Activated naive CD8-positive, alpha-beta T cell treated with anti-CD3 and anti-CD28 coated beads, Interleukin-2, amount 50 U/mL, for 24 hours (primary cell): ENCODE data around the gene B4GALNT1.
"Not testable (repeated sequence)": the region's sequence is repeated elsewhere in the genome, so short reads cannot be mapped to it uniquely, and the experiment has no call there.

Experiments
- ATAC-seq: fragments of 150-1000 bp; cut with Tn5 transposase; one replicate; pipeline ENCODE4 v1.10.0; 2021
- DNase-seq: peaks from one replicate; pipeline ENCODE4 v3.0.0; 2021
- H3K27ac Mint-ChIP-seq: one replicate; pipeline ENCODE4 v1.8.0; 2021; ENCODE audit warnings: mild to moderate bottlenecking, mixed read lengths
- H3K27me3 Mint-ChIP-seq: one replicate; pipeline ENCODE4 v1.8.0; 2021; ENCODE audit warnings: mixed read lengths
- H3K36me3 Mint-ChIP-seq: one replicate; pipeline ENCODE4 v1.8.0; 2021; ENCODE audit warnings: low read depth, mixed read lengths
- H3K4me1 Mint-ChIP-seq: one replicate; pipeline ENCODE4 v1.8.0; 2021; ENCODE audit warnings: mixed read lengths
- H3K4me3 Mint-ChIP-seq: one replicate; pipeline ENCODE4 v1.8.0; 2021; ENCODE audit warnings: mild to moderate bottlenecking, moderate library complexity, mixed read lengths
- H3K9me3 Mint-ChIP-seq: one replicate; pipeline ENCODE4 v1.8.0; 2021; ENCODE audit warnings: mixed read lengths

B4GALNT1 gene

DNA sequence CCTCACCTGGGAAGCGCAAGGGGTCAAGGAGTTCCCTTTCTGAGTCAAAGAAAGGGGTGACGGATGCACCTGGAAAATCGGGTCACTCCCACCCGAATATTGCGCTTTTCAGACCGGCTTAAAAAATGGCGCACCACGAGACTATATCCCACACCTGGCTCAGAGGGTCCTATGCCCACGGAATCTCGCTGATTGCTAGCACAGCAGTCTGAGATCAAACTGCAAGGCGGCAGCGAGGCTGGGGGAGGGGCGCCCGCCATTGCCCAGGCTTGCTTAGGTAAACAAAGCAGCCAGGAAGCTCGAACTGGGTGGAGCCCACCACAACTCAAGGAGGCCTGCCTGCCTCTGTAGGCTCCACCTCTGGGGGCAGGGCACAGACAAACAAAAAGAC lies 13.7 kb upstream of the B4GALNT1 start:
- H3K9me3 Mint-ChIP-seq, H3K36me3 Mint-ChIP-seq, H3K27me3 Mint-ChIP-seq, H3K27ac Mint-ChIP-seq, H3K4me3 Mint-ChIP-seq, DNase-seq, H3K4me1 Mint-ChIP-seq, ATAC-seq: not testable (repeated sequence)

DNA sequence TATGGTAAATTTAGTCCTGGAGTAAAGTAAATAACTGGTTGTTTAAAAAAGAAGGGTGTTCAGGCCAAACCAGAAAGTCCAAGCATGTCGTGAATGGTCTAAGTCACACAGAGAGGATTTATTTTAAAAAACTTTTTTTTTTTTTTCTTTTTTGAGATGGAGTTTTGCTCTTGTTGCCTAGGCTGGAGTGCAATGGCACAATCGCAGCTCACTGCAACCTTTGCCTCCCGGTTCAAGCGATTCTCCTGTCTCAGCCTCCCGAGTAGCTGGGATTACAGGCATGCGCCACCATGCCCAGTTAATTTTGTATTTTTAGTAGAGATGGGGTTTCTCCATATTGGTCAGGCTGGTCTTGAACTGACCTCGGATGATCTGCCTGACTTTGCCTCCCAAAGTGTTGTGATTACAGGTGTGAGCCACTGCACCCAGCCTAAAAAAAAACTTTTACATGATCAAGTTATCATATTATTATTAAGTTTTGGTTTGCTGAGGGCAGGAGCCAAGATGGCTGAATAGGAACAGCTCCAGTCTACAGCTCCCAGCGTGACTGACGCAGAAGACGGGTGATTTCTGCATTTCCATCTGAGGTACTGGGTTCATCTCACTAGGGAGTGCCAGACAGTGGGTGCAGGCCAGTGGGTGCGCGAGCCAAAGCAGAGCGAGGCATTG lies 13.1 kb upstream of the B4GALNT1 start:
- not testable (repeated sequence) for H3K27me3 Mint-ChIP-seq, H3K36me3 Mint-ChIP-seq, ATAC-seq, DNase-seq, H3K4me1 Mint-ChIP-seq, H3K4me3 Mint-ChIP-seq, H3K27ac Mint-ChIP-seq, H3K9me3 Mint-ChIP-seq

DNA sequence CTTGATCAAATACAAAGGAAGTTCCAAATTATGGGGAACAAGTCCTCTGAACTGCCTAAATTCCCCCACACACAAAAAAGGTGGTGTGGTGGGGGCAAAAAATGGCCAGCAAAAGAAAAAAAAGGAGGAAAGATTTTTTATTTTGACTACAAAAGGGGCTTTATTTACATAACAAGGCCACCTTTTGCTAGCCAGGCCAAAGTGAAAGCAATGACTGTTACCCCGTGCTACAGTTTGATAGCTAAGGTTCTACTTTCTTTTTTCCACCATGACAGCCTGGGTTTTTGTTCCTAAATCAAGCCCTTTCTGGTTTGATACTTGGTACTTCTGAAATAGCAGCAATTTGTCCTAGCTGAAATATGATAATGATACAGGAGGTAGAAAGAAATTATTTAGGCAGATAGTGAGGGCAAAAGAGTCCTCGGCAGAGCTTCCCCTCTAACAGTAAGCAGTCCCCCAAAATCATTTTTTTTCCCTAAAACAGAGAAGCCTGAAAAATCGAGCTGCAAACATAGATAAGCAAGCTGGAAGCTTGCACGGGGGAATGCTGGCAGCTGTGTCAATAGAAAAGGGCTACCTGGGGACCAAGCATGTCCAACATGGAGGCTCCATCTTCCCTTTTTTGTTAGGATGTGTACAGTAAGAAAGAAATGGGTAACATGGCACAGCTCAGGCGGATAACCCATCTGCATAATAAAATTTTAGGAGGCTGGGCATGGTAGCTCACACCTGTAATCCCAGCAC lies 8.9 kb upstream of the B4GALNT1 start:
- DNase-seq (no peak), ATAC-seq (no peak)
- Mint-ChIP-seq H3K27me3 (peaks cover 15% of the 10 kb centered on the region), H3K27ac (no peak overlapping the region), H3K4me3 (no peak overlapping the region), H3K9me3 (peaks cover 4% of the 10 kb centered on the region), H3K4me1 (no peaks in the 10 kb centered on the region), H3K36me3 (peaks cover 4% of the 10 kb centered on the region)

DNA sequence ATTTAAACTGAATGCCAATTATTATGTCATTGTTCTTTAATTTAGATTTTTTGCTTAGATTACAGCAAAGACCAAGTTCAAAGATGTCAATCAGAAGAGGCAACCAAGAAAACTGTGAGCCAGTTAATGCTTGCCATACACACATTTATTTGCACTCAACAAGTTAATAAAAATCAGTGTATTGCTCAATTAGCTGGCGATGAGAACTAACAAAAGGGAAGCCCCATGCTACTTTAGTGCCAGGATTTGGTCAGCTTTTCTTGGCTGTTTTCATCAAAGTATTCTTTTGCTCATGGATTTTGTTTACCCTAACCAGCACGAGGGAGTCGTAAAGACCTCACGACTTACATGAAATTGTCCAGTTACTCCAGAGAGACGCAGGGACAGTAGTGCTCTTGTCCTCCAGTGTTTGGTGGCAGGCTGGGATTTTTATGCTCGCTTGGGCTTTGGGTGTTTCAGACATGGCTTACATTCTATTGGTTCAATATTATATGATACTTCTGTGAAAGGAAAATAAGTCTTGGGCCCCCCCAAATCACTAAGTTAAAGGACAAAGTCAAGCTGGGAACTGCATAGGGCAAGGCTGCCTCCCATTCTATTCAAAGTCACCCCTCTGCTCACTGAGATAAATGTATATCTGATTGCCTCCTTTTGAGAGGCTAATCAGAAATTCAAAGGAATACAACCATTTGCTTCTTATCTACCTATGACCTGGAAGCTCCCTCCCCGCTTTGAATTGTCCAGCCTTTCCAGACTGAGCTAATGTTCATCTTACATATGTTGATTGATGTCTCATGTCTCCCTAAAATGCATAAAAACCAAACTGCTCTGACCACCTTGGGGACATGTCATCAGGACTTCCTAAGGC lies 7.4 kb upstream of the B4GALNT1 start:
- peaks cover 2% of the 10 kb centered on the region for H3K36me3 Mint-ChIP-seq

DNA sequence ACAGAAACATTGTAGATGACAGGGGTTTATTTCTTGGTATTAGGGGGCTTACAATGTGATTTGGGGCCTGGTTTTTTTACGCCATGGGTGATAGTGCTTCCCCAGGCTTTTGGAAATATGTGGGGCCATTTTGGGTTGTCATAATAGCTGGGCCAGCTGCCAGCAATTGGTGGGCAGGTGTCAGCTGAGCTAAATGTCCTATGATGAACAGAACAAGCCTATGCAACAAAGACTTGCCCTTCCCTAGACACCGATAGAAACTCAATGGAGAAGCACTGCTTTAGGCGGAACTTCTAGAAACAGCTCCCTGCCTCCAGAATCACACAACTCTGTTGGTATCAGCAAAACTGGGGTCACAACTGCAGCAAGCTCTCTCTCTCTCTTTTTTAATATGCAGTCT lies 5.1 kb upstream of the B4GALNT1 start:
- peaks cover 8% of the 10 kb centered on the region for H3K4me1 Mint-ChIP-seq
- no peaks in the 10 kb centered on the region for H3K9me3 Mint-ChIP-seq
- peaks cover 25% of the 10 kb centered on the region for H3K27me3 Mint-ChIP-seq
- no peak overlapping the region for H3K4me3 Mint-ChIP-seq
- no peak overlapping the region for H3K27ac Mint-ChIP-seq
- no peak for ATAC-seq
- no peak for DNase-seq
- H3K36me3 Mint-ChIP-seq: no peaks in the 10 kb centered on the region

More for the DNA sequence above, 7.4 kb upstream of the B4GALNT1 start:
- Mint-ChIP-seq H3K9me3 (no peaks in the 10 kb centered on the region), H3K27me3 (peaks cover 14% of the 10 kb centered on the region), H3K4me3 (no peak overlapping the region), H3K4me1 (no peaks in the 10 kb centered on the region), H3K27ac (no peak overlapping the region)
- ATAC-seq (no peak), DNase-seq (no peak)

DNA sequence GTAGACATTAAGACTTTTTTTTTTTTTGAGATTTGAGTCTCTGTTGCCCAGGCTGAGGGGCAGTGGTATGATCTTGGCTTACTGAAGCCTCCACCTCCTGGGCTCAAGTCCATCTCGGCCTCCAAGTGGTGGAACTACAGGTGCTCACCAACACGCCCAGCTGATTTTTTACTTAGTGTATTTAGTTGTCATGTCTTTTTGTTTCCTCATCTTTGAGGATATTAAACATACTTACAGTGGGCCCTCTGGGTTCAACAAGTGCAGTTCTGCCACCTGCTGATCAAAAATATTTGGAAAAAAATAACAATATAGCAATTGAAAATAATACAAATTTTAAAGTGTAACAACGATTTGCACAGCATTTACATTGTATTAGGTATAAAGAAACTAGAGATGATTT lies 4.4 kb upstream of the B4GALNT1 start:
- DNase-seq (no peak), ATAC-seq (no peak)
- H3K27me3 Mint-ChIP-seq: peaks cover 26% of the 10 kb centered on the region
- no peak overlapping the region for H3K4me3 Mint-ChIP-seq
- H3K36me3 Mint-ChIP-seq: no peaks in the 10 kb centered on the region
- no peaks in the 10 kb centered on the region for H3K9me3 Mint-ChIP-seq
- H3K4me1 Mint-ChIP-seq: peaks cover 8% of the 10 kb centered on the region
- no peak overlapping the region for H3K27ac Mint-ChIP-seq

DNA sequence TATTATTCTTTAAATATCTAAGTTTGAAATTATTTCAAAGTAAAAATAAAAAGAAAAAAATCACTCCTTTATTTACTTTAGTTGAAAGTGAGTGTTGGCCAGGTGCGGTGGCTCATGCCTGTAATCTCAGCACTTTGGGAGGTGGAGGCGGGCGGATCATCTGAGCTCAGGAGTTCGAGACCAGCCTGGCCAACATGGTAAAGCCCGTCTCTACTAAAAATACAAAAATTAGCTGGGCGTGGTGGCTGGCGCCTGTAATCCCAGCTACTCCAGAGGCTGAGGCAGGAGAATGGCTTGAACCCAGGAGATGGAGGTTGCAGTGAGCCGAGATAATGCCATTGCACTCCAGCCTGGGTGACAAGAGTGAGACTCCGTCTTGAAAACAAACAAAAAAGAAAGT lies 3.7 kb upstream of the B4GALNT1 start:
- H3K9me3 Mint-ChIP-seq, ATAC-seq, H3K4me3 Mint-ChIP-seq, H3K36me3 Mint-ChIP-seq, H3K27ac Mint-ChIP-seq, DNase-seq, H3K4me1 Mint-ChIP-seq: not testable (repeated sequence)
- H3K27me3 Mint-ChIP-seq: peaks cover 27% of the 10 kb centered on the region

DNA sequence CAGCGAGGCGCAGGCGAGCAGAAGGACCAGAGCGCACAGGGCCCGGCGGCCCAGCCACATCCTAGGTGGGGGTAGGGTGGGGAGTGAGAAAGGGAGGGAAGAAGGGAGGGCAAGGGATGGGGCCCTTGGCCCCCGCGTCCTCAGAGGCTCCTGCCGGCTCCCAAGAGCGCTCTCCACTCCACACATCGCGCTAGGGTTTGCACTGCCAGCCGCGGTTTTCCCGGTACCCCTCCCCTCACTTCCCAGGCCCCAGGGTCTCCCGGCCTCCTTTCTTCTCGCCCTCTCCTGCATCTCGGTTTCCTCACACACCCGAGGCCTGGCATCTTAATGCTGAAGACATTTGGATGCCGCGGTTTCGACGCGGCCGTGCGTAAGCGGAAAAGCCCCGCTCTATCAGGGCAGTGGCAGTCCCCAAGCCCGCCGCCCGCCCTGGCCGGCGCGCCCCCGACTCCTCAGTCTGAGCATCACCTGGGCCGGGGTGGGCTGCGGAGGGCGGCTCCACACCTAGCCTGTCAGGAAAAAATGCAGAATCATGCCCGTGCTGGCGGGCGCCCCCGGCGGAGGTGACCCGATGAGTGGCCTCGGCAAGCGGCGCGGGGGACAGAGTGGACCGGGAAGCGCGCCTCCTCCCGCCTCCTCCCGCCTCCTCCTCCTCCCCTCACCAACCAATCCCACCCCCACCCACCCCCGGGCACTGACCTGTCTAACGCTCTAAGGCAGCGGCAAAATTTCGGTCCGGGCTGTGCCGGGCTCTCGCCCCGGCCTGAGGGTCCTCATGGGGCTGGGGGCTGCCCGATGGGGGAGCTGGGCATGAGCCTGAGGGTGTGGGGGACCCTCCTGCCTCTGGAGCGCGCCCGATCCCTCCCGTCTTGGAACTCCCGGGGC lies 686 bp downstream of the B4GALNT1 start:
- Mint-ChIP-seq H3K27me3 (peaks cover 60% of the 10 kb centered on the region), H3K36me3 (no peaks in the 10 kb centered on the region), H3K9me3 (no peaks in the 10 kb centered on the region), H3K4me3 (peak overlapping the region; percentile 69), H3K4me1 (peaks cover 11% of the 10 kb centered on the region), H3K27ac (no peak overlapping the region)
- peak; percentile 30 for DNase-seq
- peak; percentile 38 for ATAC-seq

DNA sequence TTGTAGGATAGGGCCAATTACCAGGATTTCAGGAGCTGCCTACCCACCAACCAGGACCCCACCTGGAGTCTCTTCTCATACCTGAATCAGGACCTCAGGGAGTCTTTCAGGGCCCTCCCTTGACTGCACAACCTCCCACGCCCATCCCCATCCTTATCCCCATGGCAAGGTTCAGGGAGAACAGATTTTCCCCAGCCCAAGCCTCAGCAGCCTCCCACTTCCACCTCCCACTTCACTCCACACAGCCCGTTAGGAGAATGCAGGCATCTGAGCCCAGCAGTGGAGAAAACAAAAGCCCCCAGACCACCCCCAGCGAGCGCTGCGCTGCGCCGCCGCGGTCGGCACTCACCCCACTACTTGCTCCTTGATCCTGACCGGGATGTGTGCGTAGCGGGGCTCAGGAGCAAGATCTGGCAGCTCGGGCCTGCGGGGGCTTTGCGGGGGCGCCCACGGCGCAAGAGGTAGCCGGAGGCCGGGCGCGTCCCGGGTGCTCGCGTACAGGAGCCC lies 1.4 kb downstream of the B4GALNT1 start:
- peaks cover 66% of the 10 kb centered on the region for H3K27me3 Mint-ChIP-seq
- H3K27ac Mint-ChIP-seq: no peak overlapping the region
- H3K9me3 Mint-ChIP-seq: no peaks in the 10 kb centered on the region

DNA sequence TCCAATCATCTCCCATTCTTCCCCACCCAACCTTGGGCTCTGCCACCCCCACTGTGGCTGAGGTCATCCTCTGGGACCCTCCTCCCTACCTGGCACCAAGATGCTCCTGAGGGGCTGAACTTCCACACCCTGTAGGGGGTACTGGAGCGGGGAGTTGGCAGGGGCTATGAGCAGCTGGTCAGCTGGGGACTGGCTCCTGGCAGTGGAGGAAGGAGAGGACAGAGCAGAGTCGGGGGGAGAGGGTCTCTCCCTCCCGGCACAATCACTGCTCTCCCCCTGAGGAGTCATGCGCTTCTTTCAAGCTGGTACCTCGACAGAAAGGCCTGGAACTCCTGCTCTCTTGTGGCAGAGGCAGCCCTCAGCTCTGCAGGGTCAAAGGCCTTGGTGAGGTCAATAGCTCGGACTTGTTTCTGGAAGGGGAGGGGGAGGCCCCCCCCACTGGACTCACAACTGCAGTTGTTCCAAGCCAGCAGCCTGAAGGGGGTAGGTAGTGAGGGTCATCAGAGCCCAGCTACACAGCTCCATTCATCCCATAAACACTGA lies 2.0 kb downstream of the B4GALNT1 start:
- H3K4me1 Mint-ChIP-seq: peaks cover 20% of the 10 kb centered on the region
- H3K9me3 Mint-ChIP-seq: no peaks in the 10 kb centered on the region
- H3K4me3 Mint-ChIP-seq: no peak overlapping the region
- no peak overlapping the region for H3K27ac Mint-ChIP-seq
- peaks cover 72% of the 10 kb centered on the region for H3K27me3 Mint-ChIP-seq
- no peaks in the 10 kb centered on the region for H3K36me3 Mint-ChIP-seq
- no peak for ATAC-seq
- DNase-seq: no peak

More for the DNA sequence above, 1.4 kb downstream of the B4GALNT1 start:
- peak overlapping the region; percentile 69 for H3K4me3 Mint-ChIP-seq
- DNase-seq (no peak), ATAC-seq (no peak)
- peaks cover 15% of the 10 kb centered on the region for H3K4me1 Mint-ChIP-seq
- H3K36me3 Mint-ChIP-seq: no peaks in the 10 kb centered on the region

DNA sequence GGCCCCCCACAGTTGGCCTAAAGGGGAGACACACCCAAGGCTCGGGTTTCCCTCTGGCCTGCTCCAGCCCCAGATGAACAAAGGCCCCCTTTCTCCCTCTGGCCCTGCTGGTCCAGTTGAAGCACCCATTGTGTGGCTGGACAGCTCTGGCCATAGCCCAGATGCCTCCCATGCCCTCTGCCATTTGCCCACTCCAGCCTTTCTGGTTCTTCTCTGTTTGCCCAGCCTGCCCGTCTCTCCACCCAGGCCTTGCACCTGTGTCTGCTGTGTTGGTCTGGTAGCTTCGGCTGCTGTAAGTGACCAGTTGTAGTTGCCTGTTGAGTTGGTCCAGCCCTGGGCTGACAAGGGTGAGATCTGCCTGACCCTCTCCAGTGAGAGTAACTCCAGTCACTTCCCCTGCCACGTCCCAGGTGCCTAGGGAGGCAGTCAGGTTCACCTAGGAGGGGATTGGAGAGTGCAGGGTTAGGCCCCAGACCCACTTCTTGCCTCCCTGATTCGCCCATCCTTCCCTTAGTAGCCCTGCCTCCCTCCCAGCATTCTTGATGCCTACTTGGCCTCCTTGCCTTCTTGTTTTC lies 3.0 kb downstream of the B4GALNT1 start:
- DNase-seq (no peak), ATAC-seq (no peak)
- peaks cover 81% of the 10 kb centered on the region for H3K27me3 Mint-ChIP-seq
- no peak overlapping the region for H3K4me3 Mint-ChIP-seq
- no peak overlapping the region for H3K27ac Mint-ChIP-seq
- H3K9me3 Mint-ChIP-seq: no peaks in the 10 kb centered on the region
- H3K4me1 Mint-ChIP-seq: peaks cover 20% of the 10 kb centered on the region
- no peaks in the 10 kb centered on the region for H3K36me3 Mint-ChIP-seq

DNA sequence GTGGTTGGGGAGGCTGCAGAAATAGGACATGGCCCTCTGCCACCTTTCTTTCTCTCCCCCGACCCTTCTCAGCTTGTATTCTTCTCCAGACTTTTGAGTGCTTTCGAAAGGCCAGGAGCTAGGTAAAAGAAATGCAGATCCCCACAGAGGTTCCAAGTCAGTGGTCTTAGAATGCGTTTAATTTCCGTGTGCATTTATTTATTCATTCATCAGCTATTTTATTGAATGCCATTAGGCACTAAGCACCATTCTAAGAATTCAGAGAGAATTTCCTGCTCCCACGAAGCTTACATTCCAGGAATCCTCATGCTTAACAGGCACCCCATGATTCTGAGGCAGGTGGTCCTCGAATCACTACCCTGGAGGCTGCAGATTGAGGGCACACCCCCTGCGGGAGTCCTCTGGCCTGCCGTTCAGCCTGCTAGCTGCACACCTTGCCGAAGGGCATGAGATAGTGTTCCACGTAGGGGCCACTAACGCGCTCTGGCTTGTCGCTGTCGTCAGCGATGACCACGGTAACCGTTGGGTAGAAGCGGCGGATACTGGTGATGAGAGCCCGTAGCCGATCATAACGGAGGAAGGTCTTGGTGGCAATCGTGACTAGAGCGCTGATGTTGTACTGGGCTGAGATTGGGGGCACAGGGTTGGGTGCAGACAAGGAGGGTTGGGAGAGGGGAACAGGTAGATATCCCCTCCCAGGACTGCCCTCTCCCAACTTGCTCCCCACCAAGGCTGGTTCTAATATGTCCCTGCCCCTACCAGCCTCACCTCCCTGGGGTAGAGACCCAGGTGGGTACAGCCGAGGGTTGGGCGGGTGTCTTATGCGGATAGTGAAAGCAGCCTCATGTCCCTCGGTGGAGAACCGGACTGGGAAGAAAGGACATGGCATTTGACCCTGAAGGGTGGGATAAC lies 4.5 kb downstream of the B4GALNT1 start:
- no peak for DNase-seq
- no peak overlapping the region for H3K4me3 Mint-ChIP-seq

More for the DNA sequence above, 4.5 kb downstream of the B4GALNT1 start:
- ATAC-seq: no peak
- no peaks in the 10 kb centered on the region for H3K36me3 Mint-ChIP-seq
- H3K9me3 Mint-ChIP-seq: no peaks in the 10 kb centered on the region
- H3K27me3 Mint-ChIP-seq: peaks cover 86% of the 10 kb centered on the region
- H3K27ac Mint-ChIP-seq: no peak overlapping the region
- H3K4me1 Mint-ChIP-seq: peaks cover 16% of the 10 kb centered on the region
